Muscle layer of colon (tissue), 2 donors: ENCODE measurements around the gene TDRD9.

Experiments used
- H3K27ac ChIP-seq: one replicate; pipeline ENCODE4 v1.7.0; 2013; ENCODE audit warnings: low read depth, mild to moderate bottlenecking, low read length, moderate library complexity
- H3K27me3 ChIP-seq, 2 donors: one replicate each; pipeline ENCODE4 v1.7.0; 2013; ENCODE audit warnings: low read length in 2 of 2, mild to moderate bottlenecking in 2 of 2; ENCODE audit not compliant: insufficient read depth in 2 of 2, control insufficient read depth in 1 of 2
- H3K36me3 ChIP-seq: one replicate; pipeline ENCODE4 v1.7.0; 2013; ENCODE audit warnings: mild to moderate bottlenecking, low read length; ENCODE audit not compliant: insufficient read depth
- H3K4me1 ChIP-seq: one replicate; pipeline ENCODE4 v1.7.0; 2013; ENCODE audit warnings: mild to moderate bottlenecking, low read length; ENCODE audit not compliant: insufficient read depth
- H3K4me3 ChIP-seq, 2 donors: one replicate each; pipeline ENCODE4 v1.7.0; 2013; ENCODE audit warnings: low read length in 2 of 2, low read depth in 1 of 2, mild to moderate bottlenecking in 1 of 2, moderate library complexity in 1 of 2
- H3K9ac ChIP-seq: one replicate; pipeline ENCODE4 v1.7.0; 2013; ENCODE audit warnings: low read length
- H3K9me3 ChIP-seq: one replicate; pipeline ENCODE4 v1.7.0; 2013; ENCODE audit warnings: mild to moderate bottlenecking, low read length
- donor health status: abdominal sarcoma.
- donor health status: Adenocarcinoma of cecum.

TDRD9 gene

GRCh38 chr14:104091927-104092771 lies 163.9 kb downstream of the TDRD9 start:
- Histone ChIP-seq H3K9ac (no peak overlapping the region), H3K36me3 (no peaks in the 10 kb centered on the region), H3K27ac (no peak overlapping the region), H3K27me3 (peaks cover 0 to 26% of the 10 kb centered on the region in 2 donors), H3K4me3 (no peak overlapping the region), H3K4me1 (no peaks in the 10 kb centered on the region), H3K9me3 (no peaks in the 10 kb centered on the region)

DNA sequence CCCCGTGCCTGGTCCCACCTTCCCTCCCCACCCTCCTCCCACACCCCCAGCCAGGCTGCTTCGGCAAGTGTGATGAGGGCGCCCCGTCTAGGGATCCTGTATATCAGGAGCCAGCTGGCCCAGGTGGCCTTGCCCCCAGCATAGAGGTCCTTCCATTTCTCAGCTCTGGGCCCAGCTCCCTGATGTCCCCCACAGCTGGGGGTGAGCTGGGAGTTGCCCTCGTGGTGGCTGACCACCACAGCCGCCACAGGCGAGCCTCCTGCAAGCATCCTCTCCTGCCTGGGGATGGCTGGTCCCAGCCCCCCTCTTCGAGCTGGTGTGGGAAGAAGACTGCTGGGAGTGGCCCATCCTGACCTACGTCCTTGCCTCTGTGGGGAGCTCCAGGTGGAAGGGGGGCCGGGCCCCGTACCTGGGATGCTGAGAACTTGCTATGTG lies 164.7 kb downstream of the TDRD9 start:
- H3K36me3 ChIP-seq: no peaks in the 10 kb centered on the region
- H3K4me3 ChIP-seq: no peak overlapping the region
- no peak overlapping the region for H3K9ac ChIP-seq
- H3K27me3 ChIP-seq: peaks cover 0 to 24% of the 10 kb centered on the region in 2 donors
- H3K9me3 ChIP-seq: no peaks in the 10 kb centered on the region
- no peaks in the 10 kb centered on the region for H3K4me1 ChIP-seq
- no peak overlapping the region for H3K27ac ChIP-seq

DNA sequence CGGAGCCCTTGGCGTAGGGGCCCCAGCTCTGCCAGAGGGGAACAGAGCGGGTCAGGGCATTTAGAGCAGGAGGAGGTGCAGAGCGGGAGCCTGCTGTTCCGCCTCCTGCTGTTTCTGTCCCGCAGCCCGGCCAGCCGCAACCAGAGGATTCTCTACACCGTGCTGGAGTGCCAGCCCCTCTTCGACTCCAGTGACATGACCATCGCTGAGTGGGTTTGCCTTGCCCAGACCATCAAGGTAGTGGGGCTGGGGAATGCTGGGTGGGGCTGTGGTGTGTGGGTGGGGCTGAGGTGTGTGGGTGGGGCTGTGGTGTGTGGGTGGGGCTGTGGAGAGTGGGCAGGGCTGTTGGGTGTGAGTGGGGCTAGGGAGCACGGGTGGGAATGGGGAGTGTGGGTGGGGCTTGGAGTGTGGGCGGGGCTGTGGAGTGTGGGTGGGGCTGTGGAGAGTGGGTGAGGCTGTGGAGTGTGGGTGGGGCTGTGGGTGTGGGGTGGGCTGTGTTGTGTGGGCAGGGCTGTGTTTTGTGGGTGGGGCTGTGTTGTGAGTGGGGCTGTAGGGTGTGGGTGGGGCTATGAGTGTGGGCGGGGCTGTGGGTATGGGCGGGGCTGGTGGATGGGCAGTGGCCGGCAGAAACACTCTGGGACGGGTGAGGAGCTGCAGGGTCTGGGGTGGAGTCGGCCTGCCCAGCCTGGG lies 165.3 kb downstream of the TDRD9 start:
- Histone ChIP-seq H3K27me3 (peaks cover 0 to 24% of the 10 kb centered on the region in 2 donors), H3K4me3 (no peak overlapping the region), H3K36me3 (no peaks in the 10 kb centered on the region), H3K27ac (no peak overlapping the region), H3K9ac (no peak overlapping the region), H3K4me1 (no peaks in the 10 kb centered on the region), H3K9me3 (no peaks in the 10 kb centered on the region)

GRCh38 chr14:104094056-104094708 lies 165.9 kb downstream of the TDRD9 start:
- H3K36me3 ChIP-seq: no peaks in the 10 kb centered on the region
- no peak overlapping the region for H3K9ac ChIP-seq
- peaks cover 0 to 24% of the 10 kb centered on the region in 2 donors for H3K27me3 ChIP-seq

DNA sequence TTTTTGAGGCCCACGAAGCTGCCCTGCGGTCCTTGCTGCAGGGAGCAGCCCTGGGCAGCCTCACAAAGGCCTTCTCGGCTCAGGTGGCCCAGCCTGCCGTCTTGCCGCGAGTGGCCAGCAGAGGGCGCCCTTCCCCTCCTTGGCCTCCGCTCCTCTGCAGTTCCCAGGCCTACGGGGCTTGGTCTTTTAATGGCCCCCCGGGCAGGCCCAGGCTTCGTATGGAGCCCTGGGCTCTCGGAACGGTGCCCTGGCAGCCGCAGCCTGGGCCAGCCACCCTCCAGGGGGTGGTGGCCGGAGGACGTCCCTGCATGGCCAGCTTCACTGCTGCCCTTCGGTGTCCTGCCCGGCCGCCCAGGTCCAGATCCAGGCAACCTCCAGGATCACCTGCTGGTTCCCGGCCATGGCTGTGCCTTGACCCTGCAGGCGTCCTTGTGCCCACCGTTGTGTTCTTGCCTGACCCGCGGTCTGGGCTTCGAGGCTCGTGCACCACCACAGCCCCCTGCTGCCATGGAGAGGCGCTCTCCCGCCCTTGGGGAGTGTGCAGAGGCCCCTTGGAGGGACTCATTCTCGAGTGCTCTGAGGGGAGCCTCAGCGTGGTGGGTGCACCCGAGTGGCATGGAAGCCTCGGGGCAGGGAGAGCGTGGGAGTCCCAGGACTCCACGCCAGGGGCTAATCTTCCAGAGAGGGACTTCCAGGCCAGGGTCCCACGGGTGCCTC lies 166.6 kb downstream of the TDRD9 start:
- H3K4me1 ChIP-seq: no peaks in the 10 kb centered on the region
- no peaks in the 10 kb centered on the region for H3K36me3 ChIP-seq
- H3K27me3 ChIP-seq: peaks cover 0 to 24% of the 10 kb centered on the region in 2 donors
- H3K9ac ChIP-seq: no peak overlapping the region
- no peak overlapping the region for H3K27ac ChIP-seq
- no peak overlapping the region for H3K4me3 ChIP-seq
- no peaks in the 10 kb centered on the region for H3K9me3 ChIP-seq

More at GRCh38 chr14:104094056-104094708, 165.9 kb downstream of the TDRD9 start:
- Histone ChIP-seq H3K9me3 (no peaks in the 10 kb centered on the region), H3K27ac (no peak overlapping the region), H3K4me3 (no peak overlapping the region), H3K4me1 (no peaks in the 10 kb centered on the region)

GRCh38 chr14:104095426-104096310 lies 167.4 kb downstream of the TDRD9 start:
- H3K36me3 ChIP-seq: no peaks in the 10 kb centered on the region
- no peak overlapping the region for H3K9ac ChIP-seq
- peaks cover 0 to 24% of the 10 kb centered on the region in 2 donors for H3K27me3 ChIP-seq
- H3K9me3 ChIP-seq: no peaks in the 10 kb centered on the region
- no peaks in the 10 kb centered on the region for H3K4me1 ChIP-seq
- no peak overlapping the region for H3K27ac ChIP-seq
- H3K4me3 ChIP-seq: no peak overlapping the region

GRCh38 chr14:104096318-104096717 lies 168.1 kb downstream of the TDRD9 start:
- Histone ChIP-seq H3K27me3 (peaks cover 0 to 24% of the 10 kb centered on the region in 2 donors), H3K9ac (no peak overlapping the region), H3K36me3 (no peaks in the 10 kb centered on the region), H3K4me1 (no peaks in the 10 kb centered on the region), H3K27ac (no peak overlapping the region), H3K9me3 (no peaks in the 10 kb centered on the region), H3K4me3 (no peak overlapping the region)

DNA sequence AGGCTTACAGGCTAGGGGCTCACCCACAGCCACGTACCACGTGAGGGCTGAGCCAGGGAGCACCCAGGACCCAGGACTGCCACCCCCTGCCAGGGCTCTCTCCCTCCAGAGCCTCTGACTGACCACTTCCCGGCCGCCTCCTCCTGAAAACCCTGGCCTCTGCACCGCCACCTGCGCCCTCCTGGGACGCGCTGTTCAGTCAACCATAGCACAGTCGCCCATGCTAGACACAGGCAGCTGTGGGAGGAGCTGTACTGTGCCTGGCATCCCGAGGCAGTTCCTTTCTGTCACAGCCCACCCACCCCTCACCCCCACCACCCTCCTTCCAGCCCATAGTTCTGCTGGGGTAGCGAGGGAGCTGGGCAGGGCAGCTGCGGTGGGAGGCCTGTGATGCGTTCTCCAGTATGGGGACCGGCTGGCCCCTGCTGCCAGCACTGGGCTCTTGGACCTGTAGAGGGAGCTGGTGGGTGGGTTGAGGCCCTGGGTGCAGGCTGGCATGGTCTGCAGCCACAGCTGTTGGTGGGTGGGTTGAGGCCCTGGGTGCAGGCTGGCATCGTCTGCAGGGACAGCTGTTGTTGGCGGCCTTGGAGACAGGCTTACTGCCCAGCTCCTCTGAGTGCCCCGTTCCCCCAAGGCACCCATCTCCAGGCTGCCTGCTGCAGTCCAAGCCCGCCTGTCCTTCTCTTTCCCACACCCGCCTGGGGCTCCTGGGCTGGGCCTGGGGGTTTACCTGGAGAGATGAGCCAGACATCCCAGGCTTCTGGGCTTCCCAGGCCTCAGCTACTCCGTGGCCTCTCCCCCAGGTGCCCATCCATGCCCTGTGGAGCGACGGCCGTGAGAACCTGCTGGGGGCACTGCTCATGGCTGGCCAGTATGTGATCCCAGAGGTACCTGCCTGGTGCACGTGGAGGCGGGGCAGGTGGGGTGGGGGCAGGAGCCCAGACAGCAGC lies 168.8 kb downstream of the TDRD9 start:
- Histone ChIP-seq H3K9ac (no peak overlapping the region), H3K27ac (no peak overlapping the region), H3K27me3 (peaks cover 0 to 21% of the 10 kb centered on the region in 2 donors), H3K4me3 (no peak overlapping the region), H3K36me3 (no peaks in the 10 kb centered on the region), H3K4me1 (no peaks in the 10 kb centered on the region), H3K9me3 (no peaks in the 10 kb centered on the region)

- Histone ChIP-seq H3K9me3 (no peaks in the 10 kb centered on the region), H3K9ac (no peak overlapping the region), H3K36me3 (no peaks in the 10 kb centered on the region), H3K4me1 (no peaks in the 10 kb centered on the region), H3K27ac (no peak overlapping the region), H3K27me3 (peaks cover 0 to 20% of the 10 kb centered on the region in 2 donors), H3K4me3 (no peak overlapping the region)
Measured at GRCh38 chr14:104098272-104099095, 170.2 kb downstream of the TDRD9 start.
